RWPE2 (cell line): ENCODE results near the gene KCNQ2.

ENCODE experiments used
- ATAC-seq: fragments of 200-7000 bp; cut with Tn5 transposase; 3 replicates; pipeline ENCODE4 v1.9.1; 2021; ENCODE audit warnings: low read depth
- DNase-seq: peaks from one replicate; pipeline ENCODE4 v3.0.0-alpha.2; 2020; ENCODE audit warnings: low spot score
- H3K27ac ChIP-seq: fragments of 450-650 bp; 2 replicates; pipeline ENCODE4 v1.5.1; 2017; ENCODE audit warnings: mild to moderate bottlenecking; ENCODE audit not compliant: poor library complexity, severe bottlenecking
- H3K27me3 ChIP-seq: fragments of 250-450 bp; sonication (Bioruptor Pico); 2 replicates; pipeline ENCODE4 v1.5.1; 2021; ENCODE audit warnings: mild to moderate bottlenecking, moderate library complexity; ENCODE audit not compliant: insufficient read depth, poor library complexity, severe bottlenecking
- H3K36me3 ChIP-seq: fragments of 250-450 bp; sonication (Bioruptor Pico); 2 replicates; pipeline ENCODE4 v1.5.1; 2020; ENCODE audit warnings: low read depth, mild to moderate bottlenecking, moderate library complexity
- H3K4me1 ChIP-seq: fragments of 250-450 bp; sonication (Bioruptor Pico); 2 replicates; pipeline ENCODE4 v1.5.1; 2021; ENCODE audit warnings: mild to moderate bottlenecking, moderate library complexity; ENCODE audit not compliant: insufficient read depth, poor library complexity, severe bottlenecking
- H3K4me3 ChIP-seq: fragments of 250-450 bp; sonication (Bioruptor Pico); 2 replicates; pipeline ENCODE4 v1.5.1; 2021; ENCODE audit warnings: mild to moderate bottlenecking, moderate library complexity; ENCODE audit not compliant: severe bottlenecking
- H3K9me3 ChIP-seq: fragments of 250-450 bp; sonication (Bioruptor Pico); 2 replicates; pipeline ENCODE4 v1.5.1; 2021; ENCODE audit warnings: mild to moderate bottlenecking, moderate library complexity; ENCODE audit not compliant: severe bottlenecking
- CTCF ChIP-seq: fragments of 450-650 bp; IDR thresholded peaks from one replicate; pipeline ENCODE4 v1.5.1; 2017; ENCODE audit warnings: mild to moderate bottlenecking, moderate library complexity; ENCODE audit not compliant: poor library complexity, severe bottlenecking

KCNQ2 gene

GRCh38 chr20:63433351-63433750 lies 39.1 kb downstream of the KCNQ2 start:
- Histone ChIP-seq H3K27me3 (peaks cover 4% of the 10 kb centered on the region), H3K4me3 (no peak overlapping the region), H3K4me1 (no peaks in the 10 kb centered on the region), H3K36me3 (no peaks in the 10 kb centered on the region), H3K27ac (no peak overlapping the region), H3K9me3 (no peaks in the 10 kb centered on the region)
- DNase-seq (peak; percentile 84), ATAC-seq (no peak)
- TF ChIP-seq CTCF: no peak

GRCh38 chr20:63432577-63433325 lies 39.7 kb downstream of the KCNQ2 start:
- no peaks in the 10 kb centered on the region for H3K36me3 ChIP-seq
- H3K4me3 ChIP-seq: no peak overlapping the region
- no peak for TF ChIP-seq CTCF
- H3K27me3 ChIP-seq: peaks cover 7% of the 10 kb centered on the region
- peak; percentile 83 for DNase-seq
- no peak for ATAC-seq
- no peaks in the 10 kb centered on the region for H3K9me3 ChIP-seq
- no peaks in the 10 kb centered on the region for H3K4me1 ChIP-seq
- no peak overlapping the region for H3K27ac ChIP-seq

GRCh38 chr20:63431944-63432343 lies 40.5 kb downstream of the KCNQ2 start:
- Histone ChIP-seq H3K27ac (no peak overlapping the region), H3K4me3 (no peak overlapping the region), H3K36me3 (no peaks in the 10 kb centered on the region), H3K4me1 (no peaks in the 10 kb centered on the region), H3K27me3 (peaks cover 7% of the 10 kb centered on the region), H3K9me3 (no peaks in the 10 kb centered on the region)
- ATAC-seq: no peak
- TF ChIP-seq CTCF: no peak
- DNase-seq: no peak

GRCh38 chr20:63430891-63431290 lies 41.6 kb downstream of the KCNQ2 start:
- Histone ChIP-seq H3K9me3 (no peaks in the 10 kb centered on the region), H3K4me1 (no peaks in the 10 kb centered on the region), H3K27me3 (peaks cover 7% of the 10 kb centered on the region), H3K4me3 (no peak overlapping the region), H3K36me3 (no peaks in the 10 kb centered on the region), H3K27ac (no peak overlapping the region)
- no peak for TF ChIP-seq CTCF
- DNase-seq (peak; percentile 80), ATAC-seq (no peak)

GRCh38 chr20:63429992-63430391 lies 42.5 kb downstream of the KCNQ2 start:
- Histone ChIP-seq H3K4me1 (no peaks in the 10 kb centered on the region), H3K36me3 (no peaks in the 10 kb centered on the region), H3K4me3 (no peak overlapping the region), H3K27me3 (peaks cover 7% of the 10 kb centered on the region), H3K27ac (no peak overlapping the region), H3K9me3 (no peaks in the 10 kb centered on the region)
- ATAC-seq (no peak), DNase-seq (peak; percentile 87)
- TF ChIP-seq CTCF: no peak
